CMK (cell line): ENCODE results near the gene UBQLN1.
A peak's percentile ranks its signal among the peaks of the same experiment; 100 is the strongest.

Source experiments
- DNase-seq: peaks from one replicate; pipeline ENCODE4 v3.0.0-alpha.2; 2010; ENCODE audit warnings: low read depth

Gene UBQLN1

GRCh38 chr9:83688921-83689320 lies 18.8 kb downstream of the UBQLN1 start:
- DNase-seq, result no peak

GRCh38 chr9:83681490-83681889 lies 26.3 kb downstream of the UBQLN1 start:
- no peak for DNase-seq

GRCh38 chr9:83680233-83680632 lies 27.5 kb downstream of the UBQLN1 start:
- DNase-seq, result no peak

GRCh38 chr9:83677596-83677995 lies 30.2 kb downstream of the UBQLN1 start:
- no peak for DNase-seq

- DNase-seq, result no peak
These were observed 32.3 kb downstream of the UBQLN1 start for GRCh38 chr9:83675466-83675865.

GRCh38 chr9:83671451-83671850 lies 36.3 kb downstream of the UBQLN1 start:
- no peak for DNase-seq

- no peak for DNase-seq
These were observed 37.4 kb downstream of the UBQLN1 start for GRCh38 chr9:83670381-83670780.

- no peak for DNase-seq
These were observed 38.7 kb downstream of the UBQLN1 start for GRCh38 chr9:83669067-83669466.

GRCh38 chr9:83665580-83666200 lies 42.1 kb downstream of the UBQLN1 start:
- DNase-seq, result no peak

- no peak for DNase-seq
These were observed 44.8 kb downstream of the UBQLN1 start for GRCh38 chr9:83662933-83663332.

- no peak for DNase-seq
These were observed 50.8 kb downstream of the UBQLN1 start for GRCh38 chr9:83656952-83657351.

- DNase-seq, result no peak
These were observed 51.6 kb downstream of the UBQLN1 start for GRCh38 chr9:83656032-83656680.

GRCh38 chr9:83655433-83655832 lies 52.3 kb downstream of the UBQLN1 start:
- no peak for DNase-seq

- DNase-seq, result no peak
These were observed 55.3 kb downstream of the UBQLN1 start for GRCh38 chr9:83652433-83652832.

GRCh38 chr9:83651558-83651957 lies 56.2 kb downstream of the UBQLN1 start:
- DNase-seq, result no peak

- peak; percentile 33 for DNase-seq
These were observed 58.2 kb downstream of the UBQLN1 start for GRCh38 chr9:83649515-83649914.

- no peak for DNase-seq
These were observed 58.7 kb downstream of the UBQLN1 start for GRCh38 chr9:83649080-83649479.

GRCh38 chr9:83646500-83647239 lies 61.1 kb downstream of the UBQLN1 start:
- DNase-seq, result no peak

- DNase-seq, result no peak
These were observed 65.0 kb downstream of the UBQLN1 start for GRCh38 chr9:83642793-83643192.

GRCh38 chr9:83639266-83639665 lies 68.5 kb downstream of the UBQLN1 start:
- no peak for DNase-seq

- no peak for DNase-seq
These were observed 70.4 kb downstream of the UBQLN1 start for GRCh38 chr9:83637389-83637788.

GRCh38 chr9:83636813-83637212 lies 70.9 kb downstream of the UBQLN1 start:
- DNase-seq, result no peak

- no peak for DNase-seq
These were observed 74.1 kb downstream of the UBQLN1 start for GRCh38 chr9:83633676-83634075.
